Activated CD4-positive, alpha-beta T cell treated with anti-CD3 and anti-CD28 coated beads, Interleukin-10, Interleukin-2, amounts not matched to agents 100 ng/mL and 50 ng/mL, durations not matched to agents 16 hours and 8 hours (primary cell): ENCODE results near the gene FMNL2.
A peak's percentile ranks its signal among the peaks of the same experiment; 100 is the strongest.

ENCODE experiments used
- DNase-seq: peaks from one replicate; pipeline ENCODE4 v3.0.0-alpha.2; 2020

The FMNL2 gene

DNA sequence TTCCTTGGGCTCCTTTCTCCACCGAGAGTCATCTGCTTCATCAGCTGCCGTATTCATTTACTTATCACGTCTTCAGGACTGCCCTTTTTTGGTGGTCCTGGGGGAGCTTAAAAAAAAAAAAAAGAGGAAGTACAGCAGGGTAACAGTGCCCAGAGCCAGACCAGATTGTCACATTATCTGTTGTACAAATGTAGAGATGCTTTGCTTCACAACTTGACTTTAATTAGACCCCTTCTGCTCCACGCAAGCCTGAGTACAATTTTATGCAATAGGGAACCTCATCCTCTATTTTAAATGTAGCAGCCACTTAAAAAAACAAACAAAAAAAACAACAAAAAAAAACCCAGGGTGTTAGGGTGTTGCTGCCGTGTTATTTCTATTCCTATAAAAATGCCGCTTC is 254.0 kb downstream of the FMNL2 start:
- DNase-seq, result no peak

DNA sequence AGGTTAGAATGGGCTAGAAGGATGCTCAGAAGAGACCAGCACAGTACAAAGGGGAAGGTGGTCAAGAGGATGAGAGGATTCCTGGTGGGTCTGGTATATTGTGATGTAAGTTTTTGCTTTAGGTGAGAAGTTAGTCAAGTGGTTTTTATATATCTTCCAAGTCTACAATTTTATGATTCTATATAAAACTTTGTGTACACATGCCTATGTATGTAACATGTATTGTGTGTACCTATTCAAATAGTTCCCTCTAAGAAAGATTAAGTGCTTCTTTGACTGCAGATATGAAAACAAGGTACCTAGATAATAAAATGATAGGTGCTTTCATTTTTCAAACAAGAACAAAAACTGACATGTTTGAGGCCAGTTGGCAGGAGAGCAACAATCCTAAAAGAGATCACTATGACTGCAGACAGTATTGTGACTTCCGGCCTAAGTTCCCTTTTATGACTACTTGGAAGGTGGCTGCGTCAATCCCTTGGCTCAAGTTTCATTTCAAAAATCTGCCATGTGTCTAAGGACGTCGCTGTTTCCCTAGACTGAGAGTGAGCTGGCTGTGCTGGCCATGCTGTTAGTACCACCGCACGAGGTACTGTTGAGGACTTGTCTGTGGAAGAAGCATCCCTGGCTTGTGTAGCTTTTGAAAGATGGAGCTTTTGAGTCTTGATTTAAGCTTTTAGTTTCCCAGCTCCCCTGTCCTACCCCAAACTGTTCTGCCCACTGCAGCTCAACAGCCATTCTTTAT is 259.2 kb downstream of the FMNL2 start:
- peak; percentile 69 for DNase-seq

DNA sequence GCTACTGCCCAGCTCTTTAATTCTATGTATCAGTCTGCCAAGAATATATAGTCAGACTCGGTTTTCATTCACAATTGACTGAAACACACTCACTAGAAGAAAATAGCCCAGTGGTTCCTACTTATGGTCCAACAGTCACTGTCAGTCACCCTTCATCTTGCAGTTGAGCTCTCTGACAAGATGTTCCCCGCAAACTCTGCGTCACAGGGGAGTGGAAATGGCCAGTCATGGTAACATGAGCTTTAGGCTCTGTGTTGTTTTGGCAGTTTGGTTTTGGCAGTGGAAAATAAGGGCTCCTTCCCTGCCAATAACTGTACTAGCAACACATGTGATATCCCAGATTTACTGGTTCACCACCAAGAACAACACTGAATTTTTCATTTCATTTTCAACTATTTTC is 259.8 kb downstream of the FMNL2 start:
- DNase-seq, result no peak

DNA sequence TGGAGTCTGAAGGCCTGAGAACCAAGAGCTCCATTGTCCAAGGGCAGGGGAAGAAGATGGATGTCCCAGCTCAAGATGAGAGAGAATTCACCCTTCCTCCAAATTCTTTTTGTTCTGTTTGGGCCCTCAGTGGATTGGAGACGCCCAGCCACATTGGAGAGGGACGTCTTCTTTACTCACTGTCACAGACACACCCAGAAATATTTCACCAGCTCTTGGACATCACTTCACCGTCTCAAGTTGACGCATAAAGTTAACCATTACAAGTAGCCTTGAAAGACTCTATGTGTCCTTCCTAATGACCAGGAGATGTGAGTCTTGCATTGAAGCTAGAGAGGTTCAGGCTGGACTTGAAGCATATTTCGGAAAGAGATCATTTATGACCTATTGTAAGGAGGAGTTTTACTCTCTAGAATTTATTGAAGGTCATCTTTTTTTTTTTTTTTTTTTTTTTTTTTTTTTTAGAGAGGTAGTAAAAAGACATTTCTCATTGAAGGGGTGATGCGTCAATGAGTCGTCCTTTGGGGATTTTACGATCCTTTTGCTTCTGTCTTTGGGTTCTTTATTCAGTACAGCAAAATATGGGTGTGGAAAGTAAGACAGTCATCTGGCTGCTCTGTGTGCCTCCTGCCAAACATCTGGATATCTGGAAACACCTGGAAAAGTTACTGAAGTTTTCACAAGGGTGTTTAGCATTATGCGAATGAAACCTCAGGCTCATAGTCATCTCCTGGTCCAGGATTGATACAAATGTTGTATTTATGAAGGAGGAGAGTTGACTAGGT is 264.2 kb downstream of the FMNL2 start:
- no peak for DNase-seq

DNA sequence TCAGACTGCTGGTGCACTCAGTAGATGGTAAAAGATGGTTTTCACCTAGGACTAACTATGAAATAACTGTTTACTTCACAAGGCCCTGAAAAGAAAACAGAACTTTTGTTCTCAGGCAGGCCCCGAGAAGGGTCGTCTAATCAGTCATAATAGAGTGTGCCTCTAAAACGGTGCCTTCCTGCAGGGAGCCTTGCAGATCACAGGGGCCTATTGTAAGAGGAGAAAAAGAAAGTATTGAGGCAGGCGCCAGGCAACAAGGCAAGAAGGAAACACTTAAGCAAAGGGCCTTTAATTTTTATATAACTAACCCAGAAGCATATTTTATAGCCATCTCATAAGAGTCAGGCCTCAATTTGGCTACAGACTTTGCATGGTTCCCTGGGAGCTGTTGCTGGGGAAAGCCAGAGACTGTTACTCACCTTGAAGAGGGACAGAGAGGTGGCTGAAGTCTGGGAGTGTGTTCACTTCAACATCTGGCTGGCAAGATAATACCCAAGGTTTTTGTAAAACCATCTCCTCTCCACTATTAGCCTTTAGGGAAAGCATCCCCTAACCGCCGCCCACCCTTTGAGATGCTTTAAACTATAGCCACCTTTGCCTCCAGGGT is 265.2 kb downstream of the FMNL2 start:
- DNase-seq, result no peak

DNA sequence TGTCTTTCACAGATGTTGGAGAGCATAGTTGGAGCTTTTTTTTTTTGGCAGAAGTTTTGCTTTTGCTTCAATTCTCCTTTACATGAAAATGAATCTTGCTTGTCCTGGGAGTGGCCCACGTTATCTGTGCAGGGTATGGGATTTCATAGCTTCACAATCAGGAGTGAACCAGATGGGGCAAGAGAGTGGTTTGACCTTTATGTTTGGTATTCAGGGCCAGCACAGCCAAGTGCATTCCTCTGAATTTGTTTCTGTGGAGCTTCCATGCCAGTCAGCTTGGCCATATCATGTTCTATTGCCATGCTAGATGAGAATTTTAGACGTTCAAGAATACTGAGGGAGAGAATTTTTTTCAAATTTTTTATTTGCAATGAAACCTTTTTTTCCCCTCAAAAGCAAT is 265.7 kb downstream of the FMNL2 start:
- no peak for DNase-seq

DNA sequence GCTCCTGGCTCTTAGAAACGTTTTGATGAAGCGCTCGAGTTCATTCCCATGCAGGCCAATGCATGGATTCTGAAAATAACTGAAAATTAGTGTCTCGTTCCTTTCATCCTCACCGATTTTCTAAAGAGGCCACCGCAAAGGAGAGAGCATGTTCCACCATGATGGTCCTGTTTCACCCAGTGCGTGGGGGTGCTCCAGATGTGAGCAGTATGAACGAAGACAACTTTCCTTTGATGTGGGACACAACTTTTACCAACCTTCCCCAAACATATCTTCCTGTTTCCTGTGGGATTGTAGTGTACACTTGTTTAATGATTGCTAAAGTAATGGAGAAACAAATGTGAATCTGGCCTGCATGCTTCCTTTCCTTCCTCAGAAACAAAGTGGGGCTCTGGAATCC is 267.8 kb downstream of the FMNL2 start:
- no peak for DNase-seq

DNA sequence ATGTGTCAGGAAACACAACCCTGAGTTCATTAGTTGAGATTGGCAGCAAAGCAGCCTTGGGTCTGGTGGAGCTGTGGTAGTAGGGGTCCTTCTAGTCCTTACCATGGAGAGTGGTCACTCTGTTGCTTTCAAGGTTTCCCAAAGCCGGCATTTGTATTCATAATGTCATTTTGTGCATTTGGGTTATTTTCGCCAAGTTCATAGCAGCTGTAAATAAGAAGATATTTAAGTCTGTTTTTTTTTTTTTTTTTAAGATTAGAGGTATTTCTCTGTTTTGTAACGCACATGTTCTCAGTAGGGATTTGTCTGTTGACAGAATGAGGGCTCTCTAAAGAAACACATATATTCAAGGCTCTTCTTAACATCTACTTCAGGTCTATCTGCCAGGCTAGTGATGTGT is 268.2 kb downstream of the FMNL2 start:
- no peak for DNase-seq

DNA sequence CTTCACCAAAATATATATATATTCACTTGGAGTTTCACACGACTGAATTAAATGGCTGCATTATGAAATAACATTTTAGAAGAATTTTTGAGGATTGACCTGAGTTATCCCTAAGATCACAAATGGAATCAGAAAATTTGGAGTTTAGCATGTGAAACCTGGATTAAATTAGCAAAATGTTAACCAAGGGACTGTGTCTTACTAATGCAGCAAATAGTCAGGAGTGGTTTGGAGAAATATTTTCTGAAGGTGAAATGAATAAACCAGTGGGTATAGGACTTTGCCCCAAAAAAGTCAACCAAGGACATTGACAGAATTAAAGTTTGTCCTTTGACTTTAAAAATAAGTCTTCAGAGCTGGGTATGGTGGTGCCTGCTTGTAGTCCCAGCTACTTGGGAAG is 271.1 kb downstream of the FMNL2 start:
- no peak for DNase-seq

DNA sequence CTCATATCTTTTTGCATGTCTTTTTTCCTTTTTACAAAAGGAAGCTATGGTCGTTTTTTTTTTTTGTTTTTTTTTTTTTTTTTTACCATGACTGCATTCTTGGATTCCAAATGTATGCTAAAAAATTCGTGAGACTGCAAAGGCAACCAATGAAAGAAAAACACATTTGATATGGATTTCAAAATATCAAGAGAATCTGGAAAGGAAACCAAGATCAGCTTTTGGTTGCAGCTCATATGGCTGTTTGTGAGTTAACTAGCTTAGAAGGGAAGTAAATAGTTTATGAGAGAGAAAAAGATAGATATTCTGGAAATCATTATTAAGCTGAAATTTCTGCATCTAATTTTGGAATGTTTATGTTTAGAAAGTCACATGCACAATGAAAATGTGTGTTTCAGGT is 272.0 kb downstream of the FMNL2 start:
- DNase-seq, result no peak

DNA sequence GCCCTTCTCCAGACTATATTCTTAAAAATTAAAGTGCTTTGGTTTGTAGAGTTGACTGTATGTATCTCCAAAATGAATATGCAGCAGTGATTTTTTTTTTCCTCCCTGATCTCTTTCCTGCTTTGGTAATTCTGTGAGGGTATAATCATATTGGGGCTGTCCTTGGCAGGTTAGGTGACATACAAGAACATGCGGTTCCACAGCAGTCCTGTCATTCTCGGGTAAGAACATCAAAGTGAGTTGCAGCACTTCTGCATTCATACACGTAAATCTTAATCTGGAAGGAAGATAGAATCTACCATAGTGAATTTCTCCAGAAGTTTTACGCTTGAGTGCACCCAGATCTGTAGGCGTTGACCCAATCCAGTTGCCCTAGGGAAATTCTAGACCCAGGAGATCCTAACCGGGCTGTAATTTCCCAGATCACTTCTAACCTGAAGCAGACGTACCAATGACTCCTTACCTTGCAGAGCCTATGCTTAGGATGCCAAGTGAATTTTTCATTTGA is 272.9 kb downstream of the FMNL2 start:
- no peak for DNase-seq

DNA sequence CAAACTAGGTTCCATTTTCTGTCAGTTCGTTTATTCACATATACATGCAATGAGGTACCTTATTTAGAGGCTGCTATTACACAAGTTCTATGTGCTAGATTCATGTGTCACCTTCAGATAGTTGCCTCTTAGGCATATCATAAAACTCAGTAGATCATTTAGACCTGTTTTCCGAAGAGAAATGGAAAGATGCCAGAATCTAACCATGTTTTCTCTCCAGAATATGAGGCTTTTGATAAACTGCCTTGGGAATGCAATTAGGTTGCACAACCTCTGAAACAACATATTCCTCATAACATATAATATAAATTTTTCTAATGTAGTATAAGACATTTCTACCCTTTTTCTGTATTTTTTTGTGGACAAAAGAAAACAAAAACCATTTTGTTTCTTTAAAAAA is 274.2 kb downstream of the FMNL2 start:
- no peak for DNase-seq

DNA sequence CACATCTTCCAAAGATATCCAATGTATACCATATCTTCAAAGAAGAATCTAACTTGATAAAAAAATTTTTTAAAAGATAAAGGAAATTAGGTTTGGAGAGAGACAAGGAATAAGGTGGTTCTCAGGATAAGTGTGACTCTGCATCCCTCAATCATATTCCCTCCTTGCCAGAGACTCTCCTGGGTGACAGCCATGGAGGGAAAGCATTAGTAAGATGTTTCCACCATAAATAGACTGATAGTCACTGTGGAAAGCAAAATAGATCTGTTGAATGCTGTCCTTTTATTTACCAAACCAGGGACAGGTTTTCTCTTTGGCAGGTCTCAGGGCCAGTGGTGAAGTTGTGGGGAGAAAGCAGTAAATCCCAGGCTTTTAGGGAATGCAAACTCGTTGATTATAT is 274.7 kb downstream of the FMNL2 start:
- no peak for DNase-seq

DNA sequence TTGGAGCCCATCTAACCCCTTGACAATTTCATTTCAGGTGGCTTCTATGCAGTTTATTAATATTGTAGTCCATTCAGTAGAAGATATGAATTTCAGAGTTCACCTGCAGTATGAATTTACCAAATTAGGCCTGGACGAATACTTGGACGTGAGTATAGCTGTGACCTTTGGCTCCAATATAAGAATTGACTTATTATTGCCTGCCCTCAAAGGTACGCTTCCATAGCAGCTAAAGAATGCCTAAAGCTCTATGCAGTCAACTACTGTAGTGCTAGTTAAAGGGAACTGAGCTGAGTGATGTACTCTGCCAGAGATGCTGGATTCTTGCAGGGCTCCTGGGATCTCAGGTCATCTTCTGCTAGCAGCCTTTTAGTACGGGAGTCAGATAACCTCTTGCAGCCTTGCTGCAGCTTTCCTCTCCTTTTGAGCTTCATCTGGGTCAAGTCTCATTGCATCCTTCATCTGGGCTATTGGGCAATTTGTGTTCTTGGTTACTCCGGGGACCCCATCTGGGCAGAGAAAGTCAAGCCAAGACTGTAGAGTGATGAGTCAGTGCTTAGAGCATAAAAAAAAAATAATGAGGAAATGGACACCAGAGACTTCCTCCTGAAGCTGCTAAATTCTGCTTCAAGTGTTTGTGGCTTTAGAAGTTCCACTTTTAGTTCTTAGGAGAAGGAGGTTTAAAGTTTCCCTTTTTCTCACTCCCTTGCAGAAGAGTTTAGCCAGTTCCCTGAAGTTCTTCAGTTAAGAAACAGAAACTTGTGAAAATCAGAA is 276.7 kb downstream of the FMNL2 start:
- peak; percentile 58 for DNase-seq

DNA sequence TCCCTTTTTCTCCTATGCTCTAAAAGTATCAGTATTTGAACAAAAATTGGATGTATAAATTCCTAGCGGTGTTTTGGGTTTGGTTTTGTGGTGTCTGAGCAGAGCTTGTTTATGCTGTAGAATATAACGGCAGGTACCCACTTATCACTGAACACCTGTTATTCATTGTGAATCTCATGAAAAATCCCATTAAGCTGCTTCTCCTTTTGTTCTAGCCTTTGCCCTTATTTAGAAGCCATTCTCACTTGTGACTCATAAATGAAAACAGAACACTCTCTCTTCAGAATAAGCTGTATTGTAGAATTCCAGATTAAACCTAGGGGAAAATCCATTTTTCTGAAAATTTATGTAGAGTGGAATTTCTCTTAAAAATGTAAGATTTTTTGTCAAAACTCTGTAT is 278.3 kb downstream of the FMNL2 start:
- no peak for DNase-seq

DNA sequence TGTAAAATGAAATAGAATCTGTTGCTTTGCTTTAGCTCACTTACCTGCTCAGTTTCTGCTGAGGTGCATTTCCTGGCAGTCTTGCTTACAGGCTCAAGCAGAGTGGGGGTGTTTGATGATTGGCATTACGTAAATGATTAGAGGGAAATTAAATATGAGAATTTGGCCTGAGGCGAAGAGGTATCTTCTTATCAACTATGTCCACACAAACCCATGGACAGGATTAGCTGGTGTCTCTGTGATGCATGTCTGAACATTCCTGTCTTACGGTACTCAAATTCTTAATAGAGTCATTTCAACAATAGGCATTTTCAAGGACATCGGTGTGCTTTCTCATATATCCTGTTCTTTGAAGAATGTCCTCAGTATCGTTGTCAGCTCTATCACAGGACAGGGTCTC is 280.2 kb downstream of the FMNL2 start:
- DNase-seq, result no peak

DNA sequence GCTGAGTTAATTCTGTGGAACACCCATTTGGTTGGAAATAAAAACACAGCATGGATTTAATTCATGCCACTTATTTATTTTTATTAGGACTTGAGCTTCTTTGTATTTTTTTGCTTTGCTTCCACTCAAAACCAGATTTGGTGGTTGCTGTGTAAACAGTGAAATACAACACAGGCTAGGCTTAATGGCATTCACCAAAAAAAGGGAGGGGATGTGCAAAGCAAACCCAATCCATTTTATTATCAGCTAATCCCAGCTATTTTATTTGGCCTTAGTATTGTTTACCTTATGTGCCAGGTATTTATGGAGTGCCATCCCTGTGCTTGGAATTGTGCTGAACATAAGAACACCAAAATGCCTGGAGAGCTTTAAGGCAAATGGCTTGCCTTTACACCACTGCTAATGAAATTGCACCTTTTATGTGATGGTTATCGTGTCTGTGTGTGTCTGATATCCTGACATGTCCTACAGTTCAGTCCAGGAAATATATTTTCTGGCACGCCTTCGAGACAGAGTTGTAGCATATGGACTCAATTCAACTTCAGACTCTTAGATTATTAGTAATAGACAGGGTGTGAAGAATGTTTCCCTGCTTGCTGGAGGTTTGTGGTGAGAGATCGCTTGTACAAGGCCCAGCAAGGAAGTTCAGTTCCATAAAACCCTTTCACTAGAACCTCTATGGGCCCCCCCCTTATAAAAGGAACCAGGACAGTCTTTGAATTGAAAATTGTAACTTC is 282.6 kb downstream of the FMNL2 start:
- no peak for DNase-seq

DNA sequence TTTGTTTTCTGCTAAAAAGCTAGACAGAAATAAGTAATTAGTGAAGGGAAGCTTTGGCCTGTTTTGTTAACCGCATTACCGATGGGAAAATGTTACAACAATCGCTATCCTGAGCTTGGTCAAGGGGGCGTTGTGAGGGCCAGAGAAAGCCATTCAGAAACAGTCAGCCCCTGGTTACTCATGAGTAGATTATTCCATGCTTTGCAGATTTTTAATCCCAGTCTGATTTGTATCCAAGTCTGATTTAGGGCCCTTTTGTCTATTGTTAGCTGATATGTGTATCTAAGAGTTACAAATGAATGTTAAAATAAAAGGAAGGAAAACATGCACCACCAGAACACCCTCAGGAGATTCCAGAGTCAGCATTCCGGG is 283.2 kb downstream of the FMNL2 start:
- DNase-seq, result no peak

DNA sequence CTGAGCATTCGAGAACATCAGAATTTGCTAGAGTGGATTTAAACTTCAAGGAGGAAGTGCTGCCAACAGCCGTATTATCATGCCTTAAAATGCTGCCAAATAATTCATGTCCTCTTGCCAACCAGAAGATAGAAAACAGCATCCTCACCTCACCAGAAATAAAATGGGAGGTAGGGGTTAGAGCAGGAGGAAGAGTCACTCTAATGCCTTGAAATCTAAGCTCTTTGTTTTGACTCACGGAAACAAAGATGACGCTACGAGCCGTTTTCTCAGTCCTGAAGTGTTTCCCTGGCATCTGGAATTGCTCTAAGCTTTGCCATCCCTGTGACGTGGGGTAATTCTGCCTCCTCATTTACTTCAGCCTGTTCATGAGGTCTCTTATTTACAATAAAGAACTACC is 285.2 kb downstream of the FMNL2 start:
- no peak for DNase-seq

DNA sequence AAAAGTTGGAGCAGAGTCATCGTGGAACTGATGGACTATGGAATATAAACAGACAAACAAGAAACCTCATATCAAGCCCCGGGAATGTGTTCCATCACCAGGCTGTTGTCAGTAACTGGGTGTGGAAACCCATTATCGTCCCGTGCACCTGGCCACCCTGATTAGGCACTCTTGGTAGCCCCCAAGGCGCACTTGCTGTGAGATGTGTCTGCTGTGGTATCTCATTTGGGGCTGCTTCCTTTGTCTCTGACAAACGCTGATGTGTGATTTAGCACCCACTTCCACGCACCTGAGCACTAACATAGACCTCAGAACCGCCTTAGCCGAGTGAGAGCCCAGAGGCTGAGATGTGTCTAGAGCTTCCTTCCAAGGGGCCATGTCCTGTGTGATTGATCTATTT is 286.0 kb downstream of the FMNL2 start:
- DNase-seq, result no peak

DNA sequence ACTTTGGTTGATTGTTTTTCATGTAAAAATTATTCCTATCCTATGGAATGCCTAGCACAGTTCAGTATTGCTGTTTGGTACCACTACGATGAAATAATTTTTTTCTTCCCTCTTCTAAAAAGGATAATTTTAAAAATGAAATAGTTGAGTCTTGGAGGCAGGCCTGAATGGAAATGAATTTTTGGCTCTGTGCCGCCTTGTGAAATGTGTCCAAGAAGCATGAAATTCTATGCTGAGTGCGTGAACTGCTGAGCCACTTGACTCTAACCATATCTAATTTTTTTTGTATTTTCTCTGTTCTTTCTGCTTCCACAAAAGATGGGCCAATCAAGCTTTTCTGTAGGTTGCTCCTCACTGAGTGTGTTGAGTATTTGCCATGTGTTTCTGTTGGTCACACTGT is 287.2 kb downstream of the FMNL2 start:
- no peak for DNase-seq

DNA sequence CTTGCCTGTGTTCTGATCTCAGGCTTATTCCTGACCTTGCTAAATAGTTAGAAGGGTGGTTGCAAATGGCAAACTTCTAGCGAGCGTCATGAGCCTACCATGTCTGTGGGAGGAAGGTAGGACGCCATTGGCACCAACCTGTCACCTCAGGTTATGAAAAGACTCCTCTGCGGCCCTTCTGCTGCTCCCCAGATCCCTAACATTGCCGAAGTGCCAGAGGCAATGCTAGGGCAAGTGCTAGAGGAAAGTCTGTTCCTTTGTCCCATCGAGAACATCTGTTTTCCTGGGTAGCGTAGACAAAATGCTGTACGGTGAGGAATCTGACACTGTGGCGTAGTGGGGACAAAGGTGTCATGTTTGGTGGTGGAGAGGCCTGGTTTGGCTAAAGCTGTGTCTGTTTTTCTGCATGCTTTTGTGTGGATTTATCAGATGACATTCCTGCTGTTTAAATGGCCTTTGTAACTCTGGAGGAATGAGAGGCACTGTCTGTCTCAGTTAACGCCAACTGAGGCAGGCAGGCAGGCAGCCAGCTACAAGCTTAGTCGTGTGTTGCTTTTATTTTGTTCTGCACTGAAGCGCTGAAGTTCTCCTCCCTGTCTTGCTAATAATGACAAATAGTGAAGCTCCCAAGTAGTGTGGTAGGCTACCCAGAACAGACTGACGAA is 288.2 kb downstream of the FMNL2 start:
- no peak for DNase-seq
